CD4-positive, alpha-beta T cell treated with Interleukin-6 for 4 hours (primary cell): ENCODE measurements around the gene MAP7.
"Not testable (repeated sequence)": the region's sequence is repeated elsewhere in the genome, so short reads cannot be mapped to it uniquely, and the experiment has no call there.

Experiments
- DNase-seq: peaks from one replicate; pipeline ENCODE4 v3.0.0-alpha.2; 2020; ENCODE audit warnings: mixed read lengths

MAP7 gene

DNA sequence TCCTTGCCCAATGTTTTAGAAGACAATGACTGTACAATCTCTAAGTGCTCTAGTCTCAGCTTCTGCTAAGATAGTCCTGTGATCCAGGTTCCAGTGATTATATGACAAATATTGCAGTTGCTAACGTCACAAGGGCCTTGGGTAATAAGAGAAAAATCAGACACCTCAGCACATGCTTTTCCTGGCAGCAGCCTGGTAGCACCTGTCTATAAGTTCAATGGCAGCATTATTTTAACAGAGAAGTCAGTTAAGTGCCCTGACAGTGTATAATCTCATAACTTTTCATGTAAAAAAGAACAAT is 139.2 kb downstream of the MAP7 start:
- DNase-seq = no peak

DNA sequence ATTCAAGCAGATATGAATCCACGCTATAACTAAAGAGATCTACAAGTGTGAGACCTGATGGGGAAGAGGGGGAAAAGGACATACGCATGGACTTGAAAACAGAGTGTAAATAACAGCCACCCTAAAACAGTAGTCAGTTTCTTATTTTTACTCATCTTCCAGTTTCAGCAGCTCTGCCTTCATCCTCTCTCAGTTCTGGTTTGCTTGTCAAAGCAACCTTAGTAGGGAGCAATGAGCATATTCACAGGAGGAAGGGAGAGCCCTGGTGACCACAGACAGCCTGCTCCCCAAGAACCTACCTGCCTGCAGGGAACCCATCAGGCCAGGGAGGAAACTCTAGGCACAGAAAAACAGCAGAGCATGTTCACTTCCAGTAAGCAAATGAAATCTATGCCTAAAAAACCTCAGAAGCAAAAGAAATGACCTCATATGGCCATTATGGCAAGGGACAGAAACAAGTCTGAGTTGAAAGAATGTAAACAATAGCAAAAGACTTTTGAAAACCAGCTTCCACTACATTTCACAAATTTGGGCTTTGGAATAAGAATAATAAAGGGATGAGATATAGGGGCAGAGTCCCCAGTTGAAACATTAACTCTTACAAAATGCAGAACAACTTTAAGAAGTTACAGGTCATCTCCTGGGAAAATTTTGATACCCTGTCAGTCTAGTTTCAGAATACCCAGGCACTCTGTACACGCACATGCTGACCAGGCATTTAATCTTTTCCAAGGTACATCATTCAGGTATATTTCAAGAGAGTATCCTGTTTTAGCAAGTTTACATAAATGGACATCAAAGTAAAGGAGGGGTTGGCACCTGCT is 139.8 kb downstream of the MAP7 start:
- no peak for DNase-seq

DNA sequence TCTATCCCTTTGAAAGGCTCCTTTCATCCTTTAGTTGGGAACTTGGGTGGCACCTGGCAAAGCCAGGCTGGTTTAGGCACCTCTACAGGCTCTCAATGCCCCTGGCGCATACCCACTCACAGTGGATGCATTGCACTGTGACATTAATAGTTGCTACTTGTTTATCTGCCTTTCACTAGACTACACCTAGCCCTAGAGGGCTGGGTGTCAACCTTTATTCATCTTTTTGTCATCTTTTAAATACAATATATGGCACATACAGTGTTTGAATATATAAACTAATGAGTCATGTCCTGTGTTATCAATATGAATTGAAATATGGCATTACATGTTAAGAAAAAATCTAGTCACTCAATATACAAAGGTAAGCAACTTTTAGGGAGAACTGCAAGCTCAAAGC is 140.6 kb downstream of the MAP7 start:
- DNase-seq = no peak

DNA sequence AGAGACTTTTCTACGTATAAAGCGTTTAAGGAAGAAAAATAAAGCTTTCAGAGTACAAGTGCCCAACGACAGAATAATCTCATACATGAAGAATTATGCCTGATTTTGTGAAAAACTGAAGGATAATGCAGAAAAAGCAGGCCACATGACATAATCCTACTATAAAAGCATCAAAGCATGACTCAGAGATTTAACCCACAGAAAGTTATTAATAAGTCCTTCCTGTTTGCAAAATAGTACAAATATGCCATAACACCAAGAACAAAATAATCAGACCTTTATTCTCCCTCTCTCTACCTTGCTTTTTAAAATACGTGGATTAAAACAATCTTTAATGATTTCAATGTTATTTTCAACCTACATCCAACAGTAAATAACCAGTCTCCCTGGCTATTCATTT is 142.0 kb downstream of the MAP7 start:
- no peak for DNase-seq

DNA sequence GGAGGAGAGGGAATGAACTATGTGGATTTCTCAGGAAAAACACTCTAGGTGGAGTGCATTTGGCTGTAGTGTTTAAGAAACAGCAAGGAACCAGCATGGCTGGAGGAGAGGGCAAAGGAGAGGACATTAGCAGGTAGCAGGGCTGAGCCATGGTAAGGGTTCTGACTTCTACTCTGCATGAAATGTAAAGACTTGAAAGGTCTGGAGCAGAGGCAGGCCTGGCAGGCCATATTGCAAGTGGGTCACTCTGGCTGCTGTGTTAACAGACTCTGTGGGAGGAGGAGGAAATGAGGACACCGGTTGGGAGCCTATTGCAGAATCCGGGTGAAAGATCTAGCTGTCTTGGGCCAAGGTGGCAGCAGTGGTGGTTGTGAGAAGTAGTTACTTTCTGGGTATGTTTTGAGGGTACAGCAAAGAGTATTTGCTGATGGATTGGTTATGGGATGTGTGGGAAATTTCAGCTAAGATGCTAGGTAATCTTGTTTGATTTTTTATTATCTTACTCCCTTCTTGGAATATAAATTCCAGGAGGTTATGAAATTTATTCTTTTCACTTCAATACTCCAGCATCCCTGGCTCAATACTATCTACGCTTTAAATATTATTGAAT is 144.7 kb downstream of the MAP7 start:
- no peak for DNase-seq

DNA sequence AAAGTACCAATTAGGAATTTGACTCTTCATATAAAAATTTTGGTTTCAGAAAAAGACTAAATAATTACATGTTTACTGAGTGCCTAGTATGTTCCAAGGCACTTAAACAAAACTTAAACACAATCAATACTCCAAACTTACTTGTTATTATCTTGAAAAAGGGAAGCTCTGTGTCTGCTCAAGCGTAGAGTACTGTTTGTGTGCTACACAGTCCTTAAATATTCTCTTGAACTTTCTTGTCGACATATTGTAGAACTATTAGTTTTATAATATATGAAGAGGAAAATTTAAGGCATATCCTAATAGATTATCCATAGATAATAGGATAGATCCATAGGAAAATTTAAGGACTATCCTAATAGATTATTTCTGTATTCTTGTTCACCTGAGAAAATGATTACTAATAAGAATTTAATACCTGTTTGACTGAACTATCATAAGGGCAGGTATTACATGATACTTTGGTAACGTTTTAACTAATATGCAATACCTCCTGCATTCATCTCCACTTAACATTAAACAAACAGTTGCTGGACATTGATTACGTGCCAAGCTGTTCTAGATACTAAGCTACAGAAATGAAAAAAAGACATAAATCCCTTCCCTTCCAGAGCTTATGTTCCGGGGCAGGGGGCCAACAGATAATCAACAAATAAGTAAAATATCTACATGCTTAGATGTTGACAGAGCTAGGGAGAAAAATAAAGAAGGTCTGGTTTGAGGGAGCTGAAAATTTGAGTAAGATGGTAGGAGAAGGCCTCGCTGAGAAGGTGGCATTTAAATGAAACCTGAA is 145.4 kb downstream of the MAP7 start:
- DNase-seq = no peak

DNA sequence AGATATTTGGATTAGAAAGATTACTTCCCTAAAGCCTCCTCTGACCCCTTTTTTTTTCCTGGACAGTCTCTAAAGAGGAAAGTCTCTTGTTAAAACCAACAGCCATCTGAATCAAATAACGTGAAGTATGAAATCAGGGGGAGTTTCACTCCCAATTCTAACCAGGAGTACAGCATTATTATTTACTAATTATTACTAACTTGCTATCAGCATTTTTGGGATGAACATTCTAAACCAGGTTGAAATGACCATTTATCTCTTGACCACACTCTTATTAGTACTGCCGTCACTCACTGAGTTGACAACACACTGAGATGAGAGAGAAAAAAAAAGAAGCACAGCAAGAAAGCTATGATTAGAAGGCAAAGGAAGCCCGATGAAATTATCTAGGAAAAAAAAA is 146.2 kb downstream of the MAP7 start:
- DNase-seq = no peak

DNA sequence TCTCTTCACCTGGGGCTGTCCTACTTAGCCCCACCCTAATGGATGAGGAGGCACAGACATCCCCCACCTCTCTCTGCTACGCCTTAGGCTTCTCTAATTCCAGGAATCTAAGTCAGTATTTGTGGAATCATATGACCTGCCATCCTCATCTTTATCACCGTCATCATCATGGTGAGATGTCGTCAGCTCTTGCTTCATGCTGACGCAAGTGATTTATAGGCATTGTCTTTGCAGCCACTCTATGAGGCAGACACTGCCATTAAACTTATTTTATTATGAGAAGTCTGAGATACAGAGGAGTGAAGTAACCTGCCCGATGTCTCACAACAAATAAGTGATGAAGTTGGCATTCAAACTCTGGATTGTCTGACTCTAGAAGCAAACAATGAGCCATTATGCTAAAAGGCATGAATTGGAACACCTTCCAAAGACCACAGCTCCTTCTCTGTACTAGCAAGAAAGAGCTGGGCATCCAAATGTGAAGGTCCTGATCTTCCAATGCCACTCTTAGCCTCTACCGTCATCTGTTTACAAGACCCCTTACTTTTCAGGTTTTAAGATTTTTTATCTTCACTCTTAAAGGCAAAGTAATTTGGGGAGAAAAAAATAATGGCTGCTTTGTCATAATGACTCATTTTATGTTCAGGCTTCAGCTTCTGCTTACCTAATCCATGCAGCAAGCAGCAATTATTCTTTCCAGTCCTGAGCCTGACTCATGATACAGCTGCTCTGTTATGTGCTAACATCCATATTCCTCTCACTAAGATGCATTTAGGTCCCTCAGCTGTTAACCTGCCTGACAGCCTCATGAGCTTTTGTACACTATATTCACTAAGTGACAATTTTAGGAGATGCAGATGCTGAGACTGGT is 146.9 kb downstream of the MAP7 start:
- no peak for DNase-seq

DNA sequence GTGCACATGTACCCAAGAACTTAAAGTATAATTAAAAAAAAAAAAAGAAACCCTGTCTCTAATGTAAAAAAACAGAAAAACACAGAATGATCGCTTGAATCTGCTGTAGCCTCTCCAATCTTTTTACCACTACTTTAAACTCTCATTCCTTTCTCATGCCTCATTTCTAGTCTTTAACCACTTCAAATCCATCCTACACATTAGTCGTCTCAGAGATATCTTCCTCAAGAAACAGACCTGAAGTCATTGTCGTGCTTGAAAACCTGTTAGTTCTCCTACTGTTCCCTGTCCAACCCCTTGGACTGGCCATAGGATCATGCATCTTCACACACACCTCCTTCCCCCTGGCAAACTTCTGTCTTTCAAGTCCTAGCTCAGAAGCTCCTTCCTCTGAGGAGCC is 148.5 kb downstream of the MAP7 start:
- no peak for DNase-seq

DNA sequence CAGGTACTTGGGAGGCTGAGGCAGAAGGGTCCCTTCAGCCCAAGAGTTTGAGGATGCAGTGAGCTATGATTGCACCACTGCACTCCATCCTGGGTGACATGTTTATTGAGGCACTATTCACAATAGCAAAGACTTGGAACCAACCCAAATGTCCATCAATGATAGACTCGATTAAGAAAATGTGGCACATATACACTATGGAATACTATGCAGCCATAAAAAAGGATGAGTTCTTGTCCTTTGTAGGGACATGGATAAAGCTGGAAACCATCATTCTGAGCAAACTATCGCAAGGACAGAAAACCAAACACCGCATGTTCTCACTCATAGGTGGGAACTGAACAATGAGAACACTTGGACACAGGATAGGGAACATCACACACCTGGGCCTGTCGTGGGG is 149.0 kb downstream of the MAP7 start:
- not testable (repeated sequence) for DNase-seq

DNA sequence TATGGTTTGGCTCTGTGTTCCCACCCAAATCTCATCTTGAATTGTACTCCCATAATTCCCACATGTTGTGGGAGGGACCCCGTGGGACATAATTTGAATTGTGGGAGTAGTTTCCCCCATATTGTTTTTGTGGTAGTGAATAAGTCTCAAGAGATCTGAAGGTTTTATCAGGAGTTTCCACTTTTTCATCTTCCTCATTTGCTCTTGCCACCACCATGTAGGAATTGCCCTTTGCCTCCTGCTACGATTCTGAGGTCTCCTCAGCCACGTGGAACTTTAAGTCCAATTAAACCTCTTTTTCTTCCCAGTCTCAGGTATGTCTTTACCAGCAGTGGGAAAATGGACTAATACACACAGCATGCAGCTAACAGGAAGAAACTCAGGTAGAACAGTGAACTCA is 151.8 kb downstream of the MAP7 start:
- DNase-seq = no peak

DNA sequence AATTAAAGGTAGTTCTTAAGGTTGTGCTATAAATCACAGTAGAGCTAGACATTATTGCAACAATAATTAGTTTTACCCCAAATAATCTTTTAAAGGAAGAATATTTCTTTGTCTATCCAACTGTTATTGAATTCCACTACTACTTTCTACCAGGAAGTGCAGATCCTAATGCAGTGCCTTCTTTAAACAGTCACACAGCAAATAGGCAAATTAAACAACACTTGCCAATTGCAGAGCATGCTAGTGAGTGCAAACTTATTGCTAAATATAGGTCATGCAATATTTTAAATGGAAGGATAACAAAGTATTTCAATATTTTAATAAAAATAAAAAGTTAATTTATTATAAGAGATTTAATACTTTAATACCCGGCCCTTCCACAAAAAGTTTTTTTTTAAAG is 153.3 kb downstream of the MAP7 start:
- DNase-seq = no peak

DNA sequence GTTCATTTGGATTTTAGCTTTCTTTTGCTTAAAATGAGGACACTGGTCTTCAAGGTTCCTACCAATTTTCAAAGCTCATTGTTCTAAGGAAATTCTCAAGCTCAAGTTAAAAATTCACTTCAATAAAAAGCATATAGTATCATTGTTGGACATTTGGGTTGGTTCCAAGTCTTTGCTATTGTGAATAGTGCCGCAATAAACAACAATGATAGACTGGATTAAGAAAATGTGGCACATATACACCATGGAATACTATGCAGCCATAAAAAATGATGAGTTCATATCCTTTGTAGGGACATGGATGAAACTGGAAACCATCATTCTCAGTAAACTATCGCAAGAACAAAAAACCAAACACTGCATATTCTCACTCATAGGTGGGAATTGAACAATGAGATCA is 159.3 kb downstream of the MAP7 start:
- not testable (repeated sequence) for DNase-seq

DNA sequence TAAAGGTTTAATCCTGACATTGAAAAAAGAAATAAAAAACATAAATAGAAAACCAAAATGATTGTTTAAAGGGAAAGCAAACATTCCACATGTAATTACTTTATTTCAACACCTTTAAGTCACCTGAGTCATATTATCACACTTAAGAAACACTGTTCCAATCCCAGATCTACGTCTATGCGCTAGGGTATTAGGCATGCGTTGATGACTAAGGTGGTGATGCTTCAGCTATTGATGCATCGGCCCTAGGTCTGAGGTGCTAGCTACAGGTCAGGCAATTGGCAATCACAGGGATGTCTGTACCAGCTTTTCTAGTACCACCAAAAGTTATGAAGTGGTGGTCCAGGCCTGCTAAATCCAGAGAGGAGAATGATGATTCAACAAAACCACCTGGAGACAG is 162.9 kb downstream of the MAP7 start:
- DNase-seq = no peak

DNA sequence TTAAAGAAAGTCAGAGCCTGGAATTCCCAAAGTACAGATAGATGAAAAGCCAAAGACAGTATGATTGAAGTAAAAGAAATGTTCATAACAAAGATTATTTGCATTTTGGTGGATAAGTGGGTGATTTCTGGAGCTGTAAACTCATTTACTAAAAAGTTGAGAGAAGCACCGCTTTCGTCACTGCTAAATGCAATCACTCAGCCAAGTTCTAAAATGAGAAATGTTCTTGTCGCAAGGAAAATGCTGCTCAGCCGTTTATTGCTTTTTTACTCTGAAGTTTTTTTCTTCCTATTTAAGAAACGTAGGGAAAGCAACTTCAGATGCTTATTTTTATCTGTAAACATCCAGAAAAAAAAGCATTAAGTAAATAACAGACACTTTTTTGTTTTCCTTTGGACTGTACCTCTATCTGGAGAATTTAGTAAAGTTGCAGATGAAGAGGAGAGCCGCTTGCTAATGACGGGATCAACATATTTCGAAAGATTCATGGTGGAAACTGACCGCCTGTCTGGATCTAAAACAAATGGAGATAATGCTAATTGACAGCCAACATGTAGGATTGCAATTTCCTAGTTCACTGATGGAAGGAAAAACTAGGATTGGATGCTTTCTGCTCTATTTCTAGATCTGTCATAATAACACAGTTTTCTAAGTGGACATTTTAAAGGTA is 166.8 kb downstream of the MAP7 start:
- no peak for DNase-seq

DNA sequence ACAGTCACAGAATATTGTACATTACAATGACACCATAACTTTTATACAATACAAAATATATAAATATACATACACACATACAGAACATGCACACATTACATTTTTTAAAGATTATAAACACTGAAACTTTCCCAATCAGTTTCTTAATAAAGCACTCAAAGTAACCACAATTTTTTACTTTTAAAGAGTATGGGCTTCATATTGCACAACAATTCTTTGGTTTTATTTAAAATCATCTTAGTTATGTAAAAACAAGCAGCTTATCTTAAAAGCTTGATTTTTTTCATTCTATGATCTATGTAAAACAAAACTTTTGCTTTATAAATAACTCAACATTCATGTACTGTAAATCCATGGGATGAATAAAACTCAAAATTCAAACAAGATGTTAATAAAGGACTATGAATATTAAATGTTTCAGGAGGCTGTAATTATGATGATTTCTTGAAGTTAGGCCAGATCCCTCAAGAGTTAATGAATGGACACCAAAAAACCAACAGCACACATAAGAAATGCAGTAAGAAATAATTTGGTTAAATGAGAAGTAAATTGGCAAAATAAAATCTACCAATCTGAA is 167.5 kb downstream of the MAP7 start:
- no peak for DNase-seq

DNA sequence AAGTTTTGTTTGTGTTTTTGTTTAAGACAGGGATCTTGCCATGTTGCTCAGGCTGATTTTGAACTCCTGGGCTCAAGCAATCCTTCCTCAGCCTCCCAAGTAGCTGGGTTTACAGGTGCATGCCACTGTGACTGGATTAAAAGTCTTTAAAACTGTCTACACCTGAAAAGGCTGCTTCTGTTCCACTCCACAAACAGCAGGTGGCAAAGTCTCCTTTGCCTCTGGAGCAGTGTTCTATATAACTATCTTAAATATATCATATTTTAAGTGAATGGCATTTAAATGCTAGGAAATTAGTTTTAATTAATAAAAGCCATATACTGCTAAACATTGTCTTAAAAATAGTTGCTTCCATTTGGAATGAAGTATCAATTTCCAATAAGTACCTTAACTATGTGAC is 171.3 kb downstream of the MAP7 start:
- DNase-seq = no peak

DNA sequence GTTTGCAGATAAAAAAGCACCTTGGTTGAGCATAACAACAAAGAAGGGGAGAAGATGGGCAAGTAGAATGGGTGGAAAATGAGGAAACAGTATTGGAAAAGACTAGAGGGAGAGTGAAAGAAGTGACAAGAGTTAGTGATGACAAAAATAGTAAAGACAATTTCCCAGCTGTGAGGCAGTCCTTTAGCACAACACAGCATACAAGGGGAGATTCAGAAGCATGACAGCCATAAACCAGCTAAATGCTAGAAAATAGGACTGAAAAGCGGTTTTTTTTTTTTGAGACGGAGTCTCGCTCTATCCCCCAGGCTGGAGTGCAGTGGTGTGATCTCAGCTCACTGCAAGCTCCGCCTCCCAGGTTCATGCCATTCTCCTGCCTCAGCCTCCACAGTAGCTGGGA is 174.4 kb downstream of the MAP7 start:
- DNase-seq = not testable (repeated sequence)

DNA sequence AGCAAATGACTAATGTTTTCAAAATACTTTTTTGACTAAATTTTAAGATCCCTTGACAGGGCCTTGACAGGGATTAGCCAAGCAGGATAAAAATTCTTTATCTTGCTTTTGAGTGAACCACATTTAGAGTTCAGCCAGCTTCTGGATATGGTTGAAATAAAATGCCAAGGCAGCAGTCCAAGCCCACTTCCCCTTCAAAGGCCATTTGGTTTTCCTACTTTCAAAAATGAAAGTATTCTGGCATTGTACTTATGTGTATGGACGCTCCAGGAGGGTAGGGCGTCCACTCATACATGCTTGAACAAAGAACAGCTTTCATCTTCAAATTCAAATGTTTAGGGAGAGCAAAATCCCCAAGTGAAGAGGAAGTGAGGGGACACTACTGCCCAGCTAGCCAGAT is 178.3 kb downstream of the MAP7 start:
- DNase-seq = no peak

DNA sequence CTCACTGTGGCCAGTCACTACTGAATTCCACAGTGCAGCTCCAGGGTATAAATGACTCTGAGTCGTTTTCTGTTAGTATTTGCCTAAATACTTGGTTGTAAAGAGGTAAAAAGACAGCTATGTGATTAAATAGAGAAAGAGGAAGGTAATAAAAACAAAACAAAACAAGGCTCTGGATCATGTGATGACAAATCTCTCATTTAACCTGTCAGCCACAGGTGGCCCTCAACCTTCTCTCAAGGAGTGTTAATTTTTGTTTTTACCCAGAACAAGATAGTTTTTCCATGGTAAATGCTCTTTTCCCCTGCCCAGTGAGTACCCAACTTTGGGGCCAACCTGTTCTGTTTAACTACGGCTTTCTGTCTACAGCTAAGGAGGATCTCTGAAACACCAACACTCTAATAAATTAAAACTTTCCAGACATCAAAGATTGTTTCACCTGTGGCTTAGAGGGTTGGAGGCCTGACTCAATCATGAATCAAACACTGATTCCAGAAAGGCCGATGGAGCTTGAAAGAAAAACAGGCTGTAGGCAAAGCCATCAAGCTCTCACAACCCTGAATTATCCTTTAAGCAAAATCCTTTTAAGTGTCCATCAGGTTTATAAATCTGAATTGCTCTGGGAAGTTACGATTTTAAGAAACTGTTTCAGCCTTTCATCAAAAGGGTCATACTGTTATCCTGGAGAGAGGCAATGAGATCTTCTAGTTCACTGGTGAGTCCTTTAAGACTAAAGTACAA is 179.1 kb downstream of the MAP7 start:
- DNase-seq = no peak

DNA sequence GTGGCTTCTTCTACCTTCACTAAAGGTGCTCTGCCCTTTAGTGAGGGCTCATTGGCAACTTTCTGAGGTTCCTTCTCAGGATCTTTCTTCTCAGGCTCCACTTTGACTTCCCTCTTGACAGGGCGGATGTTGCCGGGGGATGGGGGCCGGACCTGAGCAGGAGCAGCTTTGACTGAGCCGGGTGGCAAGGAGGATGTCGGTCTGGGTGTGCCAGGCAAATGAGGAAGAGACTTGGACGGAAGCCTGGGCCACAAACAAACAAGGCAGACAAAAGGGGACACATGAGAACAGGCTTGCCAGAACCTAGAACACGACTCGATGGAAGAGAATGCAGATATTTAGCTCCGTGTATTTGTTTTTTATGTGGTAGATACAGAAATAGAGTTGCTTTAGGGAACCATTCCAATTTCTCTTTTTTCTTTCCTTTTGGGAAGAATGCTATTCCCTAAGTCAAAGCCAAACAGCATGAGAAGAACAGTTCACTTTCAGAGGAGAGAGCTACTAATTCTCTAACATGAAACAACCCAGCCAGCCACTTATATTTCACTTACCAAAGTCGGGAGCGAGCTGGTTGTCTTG is 184.4 kb downstream of the MAP7 start:
- peak; percentile 46 for DNase-seq
